Muscle layer of duodenum (tissue), 2 donors: ENCODE results near the gene LGALS4.
A peak's percentile ranks its signal among the peaks of the same experiment; 100 is the strongest.
"Not testable (repeated sequence)": the region's sequence is repeated elsewhere in the genome, so short reads cannot be mapped to it uniquely, and the experiment has no call there.

ENCODE experiments used
- H3K27ac ChIP-seq: one replicate; pipeline ENCODE4 v1.7.0; 2013; ENCODE audit warnings: mild to moderate bottlenecking, low read length
- H3K27me3 ChIP-seq: one replicate; pipeline ENCODE4 v1.7.0; 2013; ENCODE audit warnings: low read depth, mild to moderate bottlenecking, control low read depth, low read length
- H3K36me3 ChIP-seq, 2 donors: one replicate each; pipeline ENCODE4 v1.7.0; 2013; ENCODE audit warnings: low read length in 2 of 2, control low read depth in 1 of 2, mild to moderate bottlenecking in 1 of 2; ENCODE audit not compliant: insufficient read depth in 2 of 2, control insufficient read depth in 1 of 2
- H3K4me1 ChIP-seq, 2 donors: one replicate each; pipeline ENCODE4 v1.7.0; 2013; ENCODE audit warnings: low read length in 2 of 2, mild to moderate bottlenecking in 2 of 2, control low read depth in 1 of 2, moderate library complexity in 1 of 2; ENCODE audit not compliant: insufficient read depth in 2 of 2, control insufficient read depth in 1 of 2
- H3K4me3 ChIP-seq, 2 donors: one replicate each; pipeline ENCODE4 v1.7.0; 2013; ENCODE audit warnings: low read length in 2 of 2, low read depth in 1 of 2, mild to moderate bottlenecking in 1 of 2
- H3K9me3 ChIP-seq, 2 donors: one replicate each; pipeline ENCODE4 v1.7.0; 2013; ENCODE audit warnings: low read length in 2 of 2, control low read depth in 1 of 2, mild to moderate bottlenecking in 1 of 2; ENCODE audit not compliant: control insufficient read depth in 1 of 2
- donor health status: healthy.

The LGALS4 gene

DNA sequence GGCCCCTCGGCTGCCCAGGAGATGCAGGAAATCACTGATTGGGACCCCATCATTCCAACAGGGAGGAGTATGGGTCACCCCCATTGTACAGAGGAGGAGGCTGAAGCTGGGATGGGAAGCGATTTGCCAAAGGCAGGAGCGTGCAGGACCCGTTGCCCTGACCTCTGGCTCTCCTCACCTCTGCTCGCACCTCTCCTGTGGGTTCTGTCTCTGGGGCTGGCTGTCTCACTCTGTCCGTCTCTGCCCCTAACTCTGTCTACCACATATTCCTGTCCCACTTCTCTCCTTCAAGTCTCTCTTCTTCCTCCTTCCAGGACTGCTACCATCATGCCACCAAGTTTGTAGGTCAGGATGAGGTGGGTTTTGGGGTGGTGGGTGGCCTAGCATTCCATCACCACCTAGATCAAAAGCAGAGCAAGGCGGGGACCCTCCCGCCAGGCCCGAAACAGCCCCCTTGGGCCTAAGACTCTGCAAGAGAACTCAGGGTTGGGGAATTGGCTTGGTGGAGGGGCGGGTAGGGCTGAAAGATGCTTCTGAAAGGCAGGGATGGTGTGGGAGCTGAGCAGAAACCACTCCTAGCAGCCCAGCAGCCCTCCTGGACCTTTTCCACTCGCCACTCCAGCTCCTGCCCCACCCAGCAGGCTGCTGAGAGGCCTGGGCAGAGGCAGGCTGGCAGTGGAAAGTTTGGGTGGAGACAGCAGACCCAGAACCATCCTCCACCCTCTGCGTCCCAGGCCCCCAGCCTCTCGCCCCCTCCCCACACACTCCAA lies 38.4 kb downstream of the LGALS4 start:
- H3K9me3 ChIP-seq, result no peaks in the 10 kb centered on the region
- H3K36me3 ChIP-seq, result no peaks in the 10 kb centered on the region
- H3K4me3 ChIP-seq, result no peak overlapping the region
- H3K27me3 ChIP-seq, result no peaks in the 10 kb centered on the region
- H3K4me1 ChIP-seq, result peaks cover 0 to 3% of the 10 kb centered on the region in 2 donors
- no peak overlapping the region for H3K27ac ChIP-seq

DNA sequence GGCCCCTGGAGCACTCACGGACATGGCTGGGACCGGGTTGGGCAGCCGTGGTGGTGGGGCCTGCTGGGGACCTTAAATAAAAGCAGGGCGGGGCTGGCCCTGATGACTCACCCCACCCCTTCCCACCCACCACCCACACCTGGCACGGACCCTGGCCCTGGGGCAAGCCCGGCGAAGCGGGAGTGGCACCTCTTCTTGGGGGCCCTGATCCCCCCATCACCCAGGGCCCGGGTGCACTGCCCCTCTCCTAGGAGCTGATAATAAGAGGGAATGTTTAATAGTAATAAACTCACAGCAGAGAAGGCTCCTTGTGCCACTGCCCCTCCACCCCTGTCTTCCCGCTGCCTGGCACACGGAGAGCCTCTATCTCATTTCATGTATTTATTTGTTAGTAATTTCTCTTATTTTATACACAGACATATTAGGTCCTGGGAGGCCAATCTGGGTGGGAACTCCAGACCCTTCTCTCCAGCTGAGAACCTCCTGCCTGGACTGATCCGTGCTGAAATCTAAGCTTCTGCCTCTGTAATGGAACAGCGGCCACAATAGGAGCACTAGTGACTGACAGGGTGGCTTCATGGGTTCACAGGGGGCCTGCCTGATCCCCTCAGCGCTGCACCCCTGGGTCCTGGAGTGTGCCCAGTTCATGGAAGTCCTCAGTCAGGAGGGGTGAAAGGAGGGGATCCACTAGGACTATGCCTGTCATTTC lies 39.1 kb downstream of the LGALS4 start, which contains the start of gene LGALS7:
Gene LGALS7, minus strand, starts transcription at position 49 of the 709 bp plus-strand sequence. Its CDS starts 25 bp downstream, at position 24.
- no peaks in the 10 kb centered on the region for H3K36me3 ChIP-seq
- peaks cover 0 to 3% of the 10 kb centered on the region in 2 donors for H3K4me1 ChIP-seq
- no peak within 1 kb of the TSS for H3K4me3 ChIP-seq
- H3K27ac ChIP-seq, result no peak within 1 kb of the TSS
- H3K9me3 ChIP-seq, result no peaks in the 10 kb centered on the region
- no peaks in the 10 kb centered on the region for H3K27me3 ChIP-seq

DNA sequence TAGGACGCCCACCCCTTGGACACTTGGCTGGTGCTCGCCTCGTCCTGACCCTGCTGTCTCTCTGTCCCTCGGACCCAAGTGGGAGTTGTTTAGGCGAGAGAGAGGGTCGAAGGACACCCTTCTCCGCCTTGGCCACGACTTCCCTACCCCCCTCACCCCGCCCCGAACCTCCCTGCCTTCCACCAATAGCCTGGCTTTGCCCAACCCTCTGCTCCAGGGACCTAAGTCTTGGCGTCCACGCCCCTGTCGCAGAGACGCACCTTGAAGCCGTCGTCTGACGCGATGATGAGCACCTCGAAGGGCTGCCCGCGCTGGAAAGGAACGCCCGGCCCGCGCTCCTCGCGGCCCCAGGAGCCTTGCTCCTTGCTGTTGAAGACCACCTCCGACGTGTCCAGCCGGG lies 41.2 kb downstream of the LGALS4 start:
- H3K36me3 ChIP-seq, H3K27ac ChIP-seq, H3K27me3 ChIP-seq, H3K9me3 ChIP-seq, H3K4me1 ChIP-seq, H3K4me3 ChIP-seq: not testable (repeated sequence)

DNA sequence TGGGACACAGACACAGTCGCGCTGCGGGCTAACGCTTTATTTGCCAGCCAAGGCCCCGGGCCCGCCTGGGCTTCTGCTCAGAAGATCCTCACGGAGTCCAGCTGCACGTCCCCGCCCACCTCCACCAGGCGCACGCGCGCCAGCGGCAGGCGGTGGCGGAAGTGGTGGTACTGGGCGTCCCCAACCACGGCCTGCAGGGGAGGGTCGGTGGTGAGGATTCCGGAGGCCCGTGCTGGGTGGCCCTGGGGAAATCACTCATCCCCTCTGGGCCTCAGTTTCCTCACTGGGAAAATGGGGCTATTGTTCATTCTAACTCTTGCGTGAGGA lies 41.8 kb downstream of the LGALS4 start:
- H3K9me3 ChIP-seq, H3K4me3 ChIP-seq, H3K27ac ChIP-seq, H3K36me3 ChIP-seq, H3K27me3 ChIP-seq, H3K4me1 ChIP-seq: not testable (repeated sequence)

DNA sequence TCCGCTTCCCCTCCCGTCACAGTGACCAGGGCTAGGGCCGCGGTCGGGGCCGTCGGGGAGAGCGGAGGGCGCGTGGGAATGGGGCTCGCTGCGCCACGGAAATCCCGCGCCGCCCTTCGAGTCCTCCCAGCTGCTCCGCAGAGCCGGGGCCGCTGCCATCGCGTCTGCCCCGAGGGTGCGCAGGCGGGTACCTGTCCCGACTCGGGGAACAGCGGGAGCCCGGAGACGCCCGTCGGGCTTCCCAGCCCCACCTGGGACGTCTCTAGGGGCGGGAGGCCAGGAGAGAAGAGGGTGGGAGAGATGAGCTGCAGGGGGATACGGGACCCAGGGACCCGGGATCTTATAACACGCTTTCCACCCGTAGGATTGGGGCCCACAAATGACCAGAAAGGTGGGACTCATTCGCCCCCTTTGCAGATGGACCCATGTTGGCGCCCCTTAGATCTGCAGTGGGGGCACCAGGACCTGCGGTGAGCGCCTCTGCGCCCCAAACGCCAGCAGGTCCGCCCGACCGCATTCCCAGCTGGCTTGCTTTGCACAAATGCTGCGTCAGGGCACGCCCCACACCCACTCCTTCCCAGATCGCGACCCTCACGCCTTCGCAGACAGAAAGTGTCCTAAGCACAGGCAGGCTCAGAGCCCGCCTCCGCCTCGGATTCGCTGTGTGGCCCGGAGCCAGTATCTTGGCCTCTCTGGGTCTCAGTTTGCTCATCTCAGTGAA lies 42.4 kb downstream of the LGALS4 start:
- not testable (repeated sequence) for H3K27ac ChIP-seq, H3K9me3 ChIP-seq, H3K27me3 ChIP-seq, H3K4me1 ChIP-seq, H3K36me3 ChIP-seq
- peak overlapping the region in 1 of 2 donors; percentile 40 for H3K4me3 ChIP-seq

DNA sequence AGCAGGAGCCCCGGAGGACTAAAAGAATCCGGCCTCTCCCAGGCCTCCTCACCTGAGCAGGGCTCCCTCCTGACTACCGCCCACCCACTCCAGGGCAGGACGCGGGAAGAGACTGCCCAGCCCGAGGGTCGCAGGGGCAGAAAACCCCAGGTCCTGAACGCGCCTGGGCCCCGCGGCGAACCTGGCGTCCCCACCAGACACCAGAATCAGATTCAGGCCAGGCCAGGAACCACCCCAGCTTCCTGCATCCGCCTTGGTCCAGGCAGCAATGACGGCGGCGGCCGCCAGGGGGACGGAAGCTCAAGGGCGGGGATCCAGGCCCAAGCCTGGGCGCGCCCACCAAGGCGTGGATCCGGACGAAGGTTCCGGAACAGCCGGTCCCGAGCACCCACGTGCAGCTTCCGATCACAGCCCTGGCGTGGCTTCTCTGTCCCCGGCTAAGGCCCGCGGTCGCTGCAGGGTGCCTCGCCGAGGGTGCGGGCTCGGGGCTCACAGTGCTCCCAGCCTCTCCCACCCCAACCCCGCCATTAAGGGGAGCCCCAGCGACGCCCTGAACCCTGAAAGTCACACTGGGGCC lies 43.0 kb downstream of the LGALS4 start:
- Histone ChIP-seq H3K27ac (no peak overlapping the region), H3K4me1 (peaks cover 0 to 3% of the 10 kb centered on the region in 2 donors), H3K36me3 (no peaks in the 10 kb centered on the region), H3K4me3 (peak overlapping the region in 1 of 2 donors; percentile 40), H3K27me3 (no peaks in the 10 kb centered on the region), H3K9me3 (no peaks in the 10 kb centered on the region)

DNA sequence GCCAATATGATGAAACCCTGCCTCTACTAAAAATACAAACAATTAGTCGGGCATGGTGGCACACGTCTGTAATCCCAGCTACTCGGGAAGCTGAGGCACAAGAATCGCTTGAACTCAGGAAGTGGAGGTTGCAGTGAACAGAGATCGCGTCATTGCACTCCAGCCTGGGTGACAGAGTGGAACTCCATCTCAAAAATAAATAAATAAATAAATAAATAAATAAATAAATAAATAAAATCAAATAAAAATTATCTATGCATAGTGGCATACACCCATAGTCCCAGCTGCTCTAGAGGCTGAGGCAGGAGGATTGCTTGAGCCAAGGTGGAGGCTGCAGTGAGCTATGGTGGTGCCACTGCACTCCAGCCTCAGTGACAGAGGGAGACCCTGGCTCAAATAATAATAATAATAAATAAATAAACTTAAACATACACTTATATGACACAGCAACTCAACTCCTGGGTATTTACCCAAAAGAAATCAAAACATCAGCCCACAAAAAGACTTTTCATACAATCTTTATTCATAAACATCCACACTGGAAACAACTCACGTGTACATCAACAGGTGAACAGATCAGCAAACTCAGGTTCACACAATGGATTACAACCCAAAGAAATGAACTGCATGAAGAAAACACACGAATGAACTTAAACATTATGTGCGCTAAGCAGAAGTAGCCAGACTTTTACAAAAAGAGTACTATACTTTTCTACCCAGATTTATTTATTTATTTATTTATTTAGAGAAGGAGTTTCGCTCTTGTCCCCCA lies 46.3 kb downstream of the LGALS4 start:
- Histone ChIP-seq H3K4me3 (no peak overlapping the region), H3K36me3 (no peaks in the 10 kb centered on the region), H3K27me3 (no peaks in the 10 kb centered on the region), H3K9me3 (no peaks in the 10 kb centered on the region), H3K27ac (no peak overlapping the region), H3K4me1 (peaks cover 0 to 3% of the 10 kb centered on the region in 2 donors)

DNA sequence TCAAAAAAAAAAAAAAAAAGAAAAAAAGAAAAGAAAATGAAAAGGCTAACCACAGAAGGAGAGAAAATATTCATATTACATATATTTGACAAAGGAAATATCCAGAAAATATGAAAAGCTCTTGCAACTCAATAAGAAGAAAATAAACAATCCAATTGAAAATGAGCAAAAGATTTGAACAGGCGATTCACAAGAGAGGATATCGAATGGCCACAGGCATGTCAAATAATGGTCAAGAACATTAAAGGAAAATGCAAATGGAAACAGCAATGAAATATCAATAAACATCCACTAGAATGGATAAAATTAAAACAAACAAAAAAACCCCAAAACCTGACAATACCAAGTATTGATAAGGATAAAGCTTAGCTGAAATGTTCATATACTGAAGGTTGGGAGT lies 47.5 kb downstream of the LGALS4 start:
- Histone ChIP-seq H3K27me3 (no peaks in the 10 kb centered on the region), H3K4me3 (no peak overlapping the region), H3K27ac (no peak overlapping the region)

DNA sequence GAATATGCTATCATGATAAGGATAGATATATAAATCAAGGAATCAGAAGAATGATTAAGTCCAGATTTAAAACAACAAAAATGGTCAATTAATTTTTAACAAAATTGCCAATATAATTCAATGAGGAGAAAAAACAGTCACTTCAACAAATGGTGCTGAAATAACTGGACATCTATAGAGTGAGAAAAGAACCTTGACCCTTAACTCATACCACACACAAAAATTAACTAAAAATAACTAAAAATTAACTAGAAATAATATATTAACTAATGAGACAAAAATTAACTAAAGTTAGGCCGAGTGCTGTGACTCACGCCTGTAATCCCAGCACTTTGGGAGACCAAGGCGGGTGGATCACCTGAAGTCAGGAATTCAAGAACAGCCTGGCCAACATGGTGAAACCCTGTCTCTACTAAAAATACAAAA lies 48.9 kb downstream of the LGALS4 start:
- Histone ChIP-seq H3K27ac (no peak overlapping the region), H3K4me3 (no peak overlapping the region), H3K27me3 (no peaks in the 10 kb centered on the region), H3K36me3 (no peaks in the 10 kb centered on the region), H3K4me1 (no peaks in the 10 kb centered on the region), H3K9me3 (no peaks in the 10 kb centered on the region)

More for the DNA sequence above, 47.5 kb downstream of the LGALS4 start:
- Histone ChIP-seq H3K36me3 (no peaks in the 10 kb centered on the region), H3K9me3 (no peaks in the 10 kb centered on the region), H3K4me1 (peaks cover 0 to 3% of the 10 kb centered on the region in 2 donors)

DNA sequence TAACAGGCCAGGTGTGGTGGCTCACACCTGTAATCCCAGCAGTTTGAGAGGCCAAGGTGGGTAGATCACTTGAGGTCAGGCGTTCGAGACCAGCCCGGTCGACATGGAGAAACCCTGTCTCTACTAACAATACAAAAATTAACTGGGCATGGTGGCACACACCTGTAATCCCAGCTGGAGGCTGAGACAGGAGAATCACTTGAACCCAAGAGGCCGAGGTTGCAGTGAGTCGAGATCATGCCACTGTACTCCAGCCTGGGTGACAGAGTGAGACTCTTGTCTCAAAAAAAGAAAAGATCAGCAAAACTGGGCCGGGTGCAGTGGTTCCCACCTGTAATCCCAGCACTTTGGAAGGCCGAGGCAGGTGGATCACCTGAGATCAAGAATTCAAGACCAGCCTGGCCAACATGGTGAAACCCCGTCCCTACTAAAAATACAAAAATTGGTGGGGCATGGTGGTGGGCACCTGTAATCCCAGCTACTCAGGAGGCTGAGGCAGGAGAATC lies 50.8 kb downstream of the LGALS4 start:
- H3K36me3 ChIP-seq, H3K27ac ChIP-seq, H3K4me3 ChIP-seq, H3K9me3 ChIP-seq, H3K27me3 ChIP-seq, H3K4me1 ChIP-seq: not testable (repeated sequence)
